ENCODE data around the gene S1PR4.
"Not testable (repeated sequence)": the region's sequence is repeated elsewhere in the genome, so short reads cannot be mapped to it uniquely, and the experiment has no call there.

The S1PR4 gene

GRCh38 chr19:3190921-3191805 is 12.6 kb downstream of the S1PR4 start:
- TF ChIP-seq, protein P1, sequence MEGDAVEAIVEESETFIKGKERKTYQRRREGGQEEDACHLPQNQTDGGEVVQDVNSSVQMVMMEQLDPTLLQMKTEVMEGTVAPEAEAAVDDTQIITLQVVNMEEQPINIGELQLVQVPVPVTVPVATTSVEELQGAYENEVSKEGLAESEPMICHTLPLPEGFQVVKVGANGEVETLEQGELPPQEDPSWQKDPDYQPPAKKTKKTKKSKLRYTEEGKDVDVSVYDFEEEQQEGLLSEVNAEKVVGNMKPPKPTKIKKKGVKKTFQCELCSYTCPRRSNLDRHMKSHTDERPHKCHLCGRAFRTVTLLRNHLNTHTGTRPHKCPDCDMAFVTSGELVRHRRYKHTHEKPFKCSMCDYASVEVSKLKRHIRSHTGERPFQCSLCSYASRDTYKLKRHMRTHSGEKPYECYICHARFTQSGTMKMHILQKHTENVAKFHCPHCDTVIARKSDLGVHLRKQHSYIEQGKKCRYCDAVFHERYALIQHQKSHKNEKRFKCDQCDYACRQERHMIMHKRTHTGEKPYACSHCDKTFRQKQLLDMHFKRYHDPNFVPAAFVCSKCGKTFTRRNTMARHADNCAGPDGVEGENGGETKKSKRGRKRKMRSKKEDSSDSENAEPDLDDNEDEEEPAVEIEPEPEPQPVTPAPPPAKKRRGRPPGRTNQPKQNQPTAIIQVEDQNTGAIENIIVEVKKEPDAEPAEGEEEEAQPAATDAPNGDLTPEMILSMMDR (IDR thresholded peaks at IDR 0.05; ENCODE audit: extremely low read depth, insufficient read depth, missing control alignments), result no peak
- in situ Hi-C loops (cut with MboI; ENCODE audit: low pct_unique_long_range_greater_than_20kb, low sequenced_read_pairs, unreplicated experiment), result no loop called here
- no peak for DNase-seq (ENCODE audit: low spot score)

GRCh38 chr19:3191806-3192104 is 13.2 kb downstream of the S1PR4 start:
- DNase-seq (ENCODE audit: low spot score); in situ Hi-C loops (cut with MboI; ENCODE audit: low pct_unique_long_range_greater_than_20kb, low sequenced_read_pairs, unreplicated experiment): not testable (repeated sequence)

- in situ Hi-C loops (cut with MboI; ENCODE audit: low pct_unique_long_range_greater_than_20kb, low sequenced_read_pairs, unreplicated experiment), result no loop called here
- TF ChIP-seq, protein P1 (IDR thresholded peaks at IDR 0.05; ENCODE audit: extremely low read depth, insufficient read depth, missing control alignments), result no peak
- DNase-seq (ENCODE audit: low spot score), result no peak
Observed at GRCh38 chr19:3192228-3192635, 13.7 kb downstream of the S1PR4 start.

DNA sequence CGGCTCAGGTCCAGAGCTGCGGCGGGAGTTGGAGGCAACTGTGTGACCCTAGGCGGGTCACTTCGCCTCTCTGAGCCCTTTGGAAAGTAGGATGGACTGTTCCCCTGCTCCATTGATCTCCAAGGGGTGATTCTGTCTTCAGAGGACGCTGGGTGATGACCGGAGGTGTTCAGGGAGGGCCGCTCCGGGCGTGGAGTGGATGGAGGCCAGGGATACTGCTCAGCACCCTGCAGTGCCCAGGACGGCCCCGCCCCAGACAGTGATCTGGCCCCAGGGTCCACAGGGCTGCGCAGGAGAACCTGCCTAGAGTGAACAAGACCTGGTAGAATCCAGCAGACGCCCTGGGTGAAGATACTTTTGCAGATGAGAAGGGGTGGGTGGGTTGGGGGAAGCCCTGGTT is 14.1 kb downstream of the S1PR4 start:
- TF ChIP-seq, protein P1 (IDR thresholded peaks at IDR 0.05; ENCODE audit: extremely low read depth, insufficient read depth, missing control alignments), result no peak
- DNase-seq (ENCODE audit: low spot score), result no peak
- in situ Hi-C loops (cut with MboI; ENCODE audit: low pct_unique_long_range_greater_than_20kb, low sequenced_read_pairs, unreplicated experiment), result no loop called here

- in situ Hi-C loops (cut with MboI; ENCODE audit: low pct_unique_long_range_greater_than_20kb, low sequenced_read_pairs, unreplicated experiment), result no loop called here
- no peak for DNase-seq (ENCODE audit: low spot score)
- TF ChIP-seq, protein P1 (IDR thresholded peaks at IDR 0.05; ENCODE audit: extremely low read depth, insufficient read depth, missing control alignments), result no peak
Observed at GRCh38 chr19:3193256-3194105, 14.9 kb downstream of the S1PR4 start.

GRCh38 chr19:3194106-3195087 is 15.8 kb downstream of the S1PR4 start:
- TF ChIP-seq, protein P1 (IDR thresholded peaks at IDR 0.05; ENCODE audit: extremely low read depth, insufficient read depth, missing control alignments), result no peak
- in situ Hi-C loops (cut with MboI; ENCODE audit: low pct_unique_long_range_greater_than_20kb, low sequenced_read_pairs, unreplicated experiment), result no loop called here
- no peak for DNase-seq (ENCODE audit: low spot score)

Measured in GM13977 (cell line).